Mesenchymal stem cell (in vitro differentiated cells and primary cell): ENCODE results near the gene MAST2.

Source experiments
- DNase-seq: peaks from one replicate; pipeline ENCODE4 v3.0.0-alpha.2; 2013
- H2AFZ ChIP-seq: one replicate; pipeline ENCODE4 v1.6.1; 2013; ENCODE audit warnings: low read depth, mild to moderate bottlenecking, control low read depth, inconsistent platforms, low read length, moderate library complexity
- H2AK5ac ChIP-seq: 2 replicates; pipeline ENCODE4 v1.6.1; 2013; ENCODE audit warnings: low read length, moderate library complexity, mild to moderate bottlenecking, inconsistent platforms; ENCODE audit not compliant: severe bottlenecking
- H2BK120ac ChIP-seq: one replicate; pipeline ENCODE4 v1.6.1; 2013; ENCODE audit warnings: low read depth, mild to moderate bottlenecking, inconsistent platforms, low read length, moderate library complexity
- H2BK12ac ChIP-seq, 2 experiments: one replicate each; pipeline ENCODE4 v1.6.1; 2013; ENCODE audit warnings: inconsistent platforms in 2 of 2, low read length in 2 of 2, mild to moderate bottlenecking in 2 of 2, moderate library complexity in 2 of 2, control low read depth in 1 of 2
- H2BK15ac ChIP-seq: one replicate; pipeline ENCODE4 v1.6.1; 2013; ENCODE audit warnings: mild to moderate bottlenecking, low read depth, inconsistent platforms; ENCODE audit not compliant: poor library complexity, severe bottlenecking
- H2BK5ac ChIP-seq: 2 replicates; pipeline ENCODE4 v1.6.1; 2013; ENCODE audit warnings: low read depth, mild to moderate bottlenecking, low read length, control low read depth, inconsistent platforms; ENCODE audit not compliant: poor library complexity, severe bottlenecking
- H3K14ac ChIP-seq, 2 experiments: one replicate each; pipeline ENCODE4 v1.6.1; 2013; ENCODE audit warnings: inconsistent platforms in 2 of 2, low read length in 2 of 2, control low read depth in 1 of 2, mild to moderate bottlenecking in 1 of 2, moderate library complexity in 1 of 2
- H3K18ac ChIP-seq, 2 experiments: one replicate each; pipeline ENCODE4 v1.6.1; 2013; ENCODE audit warnings: inconsistent platforms in 2 of 2, low read length in 2 of 2, control low read depth in 1 of 2, low read depth in 1 of 2, mild to moderate bottlenecking in 1 of 2
- H3K23ac ChIP-seq, 2 experiments: one replicate each; pipeline ENCODE4 v1.6.1; 2013; ENCODE audit warnings: inconsistent platforms in 2 of 2, low read length in 2 of 2, mild to moderate bottlenecking in 2 of 2, moderate library complexity in 2 of 2, control low read depth in 1 of 2
- H3K27ac ChIP-seq: 2 replicates; pipeline ENCODE4 v1.5.1; 2013; ENCODE audit warnings: mild to moderate bottlenecking, moderate library complexity, low read length, control low read depth, inconsistent platforms; ENCODE audit not compliant: poor library complexity, severe bottlenecking
- H3K27me3 ChIP-seq, 2 experiments: 2 replicates each; pipeline versions ENCODE4 v1.6.1 to v1.7.0; 2013; ENCODE audit warnings: low read length in 2 of 2, mild to moderate bottlenecking in 2 of 2, moderate library complexity in 2 of 2, control low read depth in 1 of 2, inconsistent platforms in 1 of 2; ENCODE audit not compliant: control insufficient read depth in 1 of 2, insufficient read depth in 1 of 2
- H3K36me3 ChIP-seq, 2 experiments: 2 replicates each; pipeline versions ENCODE4 v1.6.1 to v1.7.0; 2013; ENCODE audit warnings: low read length in 2 of 2, control low read depth in 1 of 2, inconsistent platforms in 1 of 2, low read depth in 1 of 2, mild to moderate bottlenecking in 1 of 2; ENCODE audit not compliant: insufficient read depth in 2 of 2, control insufficient read depth in 1 of 2
- H3K4ac ChIP-seq, 2 experiments: one replicate each; pipeline ENCODE4 v1.6.1; 2013; ENCODE audit warnings: inconsistent platforms in 2 of 2, low read length in 2 of 2, mild to moderate bottlenecking in 2 of 2, moderate library complexity in 2 of 2, control low read depth in 1 of 2, low read depth in 1 of 2
- H3K4me1 ChIP-seq: 2 replicates; pipeline ENCODE4 v1.6.1; 2013; ENCODE audit warnings: low read depth, low read length, control low read depth; ENCODE audit not compliant: control insufficient read depth, insufficient read depth
- H3K4me2 ChIP-seq: 2 replicates; pipeline ENCODE4 v1.6.1; 2013; ENCODE audit warnings: low read length, mild to moderate bottlenecking, inconsistent platforms; ENCODE audit not compliant: poor library complexity, severe bottlenecking
- H3K4me3 ChIP-seq, 2 experiments: 2 replicates each; pipeline versions ENCODE4 v1.5.1 to v1.7.0; 2013; ENCODE audit warnings: low read length in 2 of 2, mild to moderate bottlenecking in 2 of 2, control low read depth in 1 of 2, low read depth in 1 of 2; ENCODE audit not compliant: insufficient read depth in 1 of 2
- H3K79me1 ChIP-seq: replicated peaks from 2 replicates; pipeline ENCODE4 v1.6.1; 2013; ENCODE audit warnings: mild to moderate bottlenecking, control low read depth, low read length, inconsistent platforms; ENCODE audit not compliant: poor library complexity, severe bottlenecking
- H3K9ac ChIP-seq: 2 replicates; pipeline ENCODE4 v1.7.0; 2013; ENCODE audit warnings: mild to moderate bottlenecking, low read length, moderate library complexity
- H3K9me3 ChIP-seq: 2 replicates; pipeline ENCODE4 v1.7.0; 2013; ENCODE audit warnings: mild to moderate bottlenecking, low read length; ENCODE audit not compliant: control insufficient read depth
- H4K8ac ChIP-seq: one replicate; pipeline ENCODE4 v1.6.1; 2013; ENCODE audit warnings: inconsistent platforms, mild to moderate bottlenecking, low read length, moderate library complexity
- H4K91ac ChIP-seq: one replicate; pipeline ENCODE4 v1.6.1; 2013; ENCODE audit warnings: mild to moderate bottlenecking, low read length, inconsistent platforms
- WGBS: methylation state at CpG from one replicate; pipeline ENCODE4 v1.1.7; 2013; ENCODE audit warnings: mixed read lengths; 5-methylcytosine and 5-hydroxymethylcytosine counted together

The MAST2 gene

GRCh38 chr1:46017876-46018503 is 214.6 kb downstream of the MAST2 start:
- DNase-seq, result no peak
- no peaks in the 10 kb centered on the region for H3K27me3 ChIP-seq
- H3K9ac ChIP-seq, result no peak overlapping the region
- H4K91ac ChIP-seq, result no peak overlapping the region
- no peak overlapping the region for H2AK5ac ChIP-seq
- no peak overlapping the region for H2BK5ac ChIP-seq
- peaks cover 11 to 21% of the 10 kb centered on the region in 2 experiments for H3K36me3 ChIP-seq
- H3K4me1 ChIP-seq, result no peaks in the 10 kb centered on the region
- H3K18ac ChIP-seq, result no peak overlapping the region
- no peaks in the 10 kb centered on the region for H3K79me1 ChIP-seq
- H2BK12ac ChIP-seq, result no peak overlapping the region
- no peak overlapping the region for H3K14ac ChIP-seq
- H3K4me3 ChIP-seq, result no peak overlapping the region
- no peak overlapping the region for H3K27ac ChIP-seq
- H3K9me3 ChIP-seq, result no peaks in the 10 kb centered on the region
- H3K4ac ChIP-seq, result no peak overlapping the region
- no peak overlapping the region for H2AFZ ChIP-seq
- WGBS, result 98% methylated on average over 6 of the region's 6 CpGs
- H2BK15ac ChIP-seq, result no peak overlapping the region
- H2BK120ac ChIP-seq, result no peak overlapping the region
- H4K8ac ChIP-seq, result no peak overlapping the region
- H3K4me2 ChIP-seq, result no peak overlapping the region
- H3K23ac ChIP-seq, result no peak overlapping the region

GRCh38 chr1:46019348-46019747 is 215.9 kb downstream of the MAST2 start:
- Histone ChIP-seq H2BK12ac (no peak overlapping the region), H2BK15ac (no peak overlapping the region), H3K4me2 (no peak overlapping the region), H3K9me3 (no peaks in the 10 kb centered on the region), H3K23ac (no peak overlapping the region), H3K4me3 (no peak overlapping the region), H3K27me3 (no peaks in the 10 kb centered on the region), H3K36me3 (peaks cover 24 to 32% of the 10 kb centered on the region in 2 experiments), H2AFZ (no peak overlapping the region), H3K18ac (no peak overlapping the region), H2BK120ac (no peak overlapping the region), H2AK5ac (no peak overlapping the region), H4K91ac (no peak overlapping the region), H3K27ac (no peak overlapping the region), H3K4me1 (no peaks in the 10 kb centered on the region), H3K14ac (no peak overlapping the region), H3K4ac (no peak overlapping the region), H4K8ac (no peak overlapping the region), H3K79me1 (no peaks in the 10 kb centered on the region), H2BK5ac (no peak overlapping the region), H3K9ac (no peak overlapping the region)
- DNase-seq, result no peak
- WGBS, result 97% methylated on average over 7 of the region's 7 CpGs

DNA sequence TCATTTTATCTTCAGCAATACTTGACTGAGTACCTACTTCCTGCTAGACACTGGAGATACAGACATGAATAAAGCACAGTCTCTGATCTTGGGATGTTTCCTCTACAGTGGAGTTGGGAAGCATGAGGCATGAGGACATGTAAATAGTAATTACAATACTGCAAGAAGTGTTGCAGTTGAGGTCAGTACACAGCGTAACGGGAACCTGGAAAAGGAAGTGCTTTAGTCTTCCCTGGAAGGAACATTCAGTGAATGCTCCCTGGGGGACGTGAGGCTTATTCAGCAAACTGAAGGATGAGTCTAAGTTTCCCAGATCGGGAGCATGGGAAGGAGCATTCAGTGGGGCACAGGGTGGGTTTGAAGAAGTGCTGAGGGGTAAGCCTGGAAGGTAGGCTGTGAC is 216.6 kb downstream of the MAST2 start:
- Histone ChIP-seq H3K4me2 (no peak overlapping the region), H2AFZ (no peak overlapping the region), H3K79me1 (no peaks in the 10 kb centered on the region), H3K36me3 (peaks cover 24 to 36% of the 10 kb centered on the region in 2 experiments), H3K14ac (no peak overlapping the region), H4K8ac (no peak overlapping the region), H3K9ac (no peak overlapping the region), H3K27ac (no peak overlapping the region), H2BK120ac (no peak overlapping the region), H2AK5ac (no peak overlapping the region), H3K9me3 (no peaks in the 10 kb centered on the region), H3K23ac (no peak overlapping the region), H4K91ac (no peak overlapping the region), H3K4me3 (no peak overlapping the region), H3K4me1 (no peaks in the 10 kb centered on the region), H2BK5ac (no peak overlapping the region), H3K27me3 (no peaks in the 10 kb centered on the region), H2BK12ac (no peak overlapping the region), H3K4ac (no peak overlapping the region), H3K18ac (no peak overlapping the region), H2BK15ac (no peak overlapping the region)
- WGBS, result 49% methylated on average over 4 of the region's 4 CpGs
- peak; percentile 49 for DNase-seq

GRCh38 chr1:46021046-46021996 is 217.9 kb downstream of the MAST2 start:
- H3K23ac ChIP-seq, result no peak overlapping the region
- no peaks in the 10 kb centered on the region for H3K79me1 ChIP-seq
- no peak overlapping the region for H2AFZ ChIP-seq
- no peak overlapping the region for H4K8ac ChIP-seq
- H3K27ac ChIP-seq, result no peak overlapping the region
- no peak overlapping the region for H2BK15ac ChIP-seq
- no peak overlapping the region for H3K4me2 ChIP-seq
- H3K9ac ChIP-seq, result no peak overlapping the region
- no peak overlapping the region for H3K14ac ChIP-seq
- no peak overlapping the region for H2AK5ac ChIP-seq
- WGBS, result 99% methylated on average over 2 of the region's 2 CpGs
- no peak overlapping the region for H2BK120ac ChIP-seq
- H3K9me3 ChIP-seq, result no peaks in the 10 kb centered on the region
- H2BK12ac ChIP-seq, result no peak overlapping the region
- H3K27me3 ChIP-seq, result no peaks in the 10 kb centered on the region
- no peak for DNase-seq
- no peaks in the 10 kb centered on the region for H3K4me1 ChIP-seq
- no peak overlapping the region for H4K91ac ChIP-seq
- H3K36me3 ChIP-seq, result peaks cover 30 to 48% of the 10 kb centered on the region in 2 experiments
- H3K4ac ChIP-seq, result no peak overlapping the region
- H2BK5ac ChIP-seq, result no peak overlapping the region
- H3K18ac ChIP-seq, result no peak overlapping the region
- no peak overlapping the region for H3K4me3 ChIP-seq
